Measurements from ENCODE around the gene NAA20. TPM values are rescaled to one million over a fixed set of nuclear protein-coding genes. Genes with fewer than 3 reads are reported as not detected.
A peak's percentile ranks its signal among the peaks of the same experiment; 100 is the strongest.

The NAA20 gene
- total and polyA plus RNA-seq, 2 of the 4 experiments (the other 2 are of a cell fraction), result 35.7 to 58.8 TPM

GRCh38 chr20:19973961-19974629, 43.1 kb upstream of the NAA20 start:
- Histone ChIP-seq H2BK15ac (ENCODE audit: low read depth, low read length) (peak overlapping the region; percentile 92; the same call in 2 of the 3 replicates), H2BK20ac (ENCODE audit: low read depth, low read length) (peak overlapping the region; percentile 75), H4K8ac (ENCODE audit: low read depth in 2 of 2, low read length in 2 of 2) (peak overlapping the region; percentile 18 to 85; a peak in 3 of 4 replicates), H3K9me3 (ENCODE audit: control insufficient read depth, insufficient read depth, low read length) (no peaks in the 10 kb centered on the region), H2AK5ac (ENCODE audit: low read depth, low read length) (peak overlapping the region; percentile 94), H3K9ac (ENCODE audit: low read depth, low read length) (peak overlapping the region; percentile 47), H2BK5ac (ENCODE audit: low read depth, low read length, poor library complexity, severe bottlenecking) (peak overlapping the region; percentile 94), H3K23ac (ENCODE audit: low read depth, low read length) (peak overlapping the region; percentile 93), H3K79me1 (ENCODE audit: low read depth in 1 of 2, low read length in 2 of 2) (peaks cover 11 to 65% of the 10 kb centered on the region in 2 experiments), H3K36me3 (ENCODE audit: control insufficient read depth, insufficient read depth, low read length) (peaks cover 24% of the 10 kb centered on the region), H3K9me1 (ENCODE audit: insufficient read depth, low read length) (peaks cover 23% of the 10 kb centered on the region), H2AFZ (replicated peaks; ENCODE audit: low read length, poor library complexity) (peak overlapping the region; percentile 69), H2BK120ac (ENCODE audit: low read depth, low read length) (peak overlapping the region; percentile 89), H4K20me1 (ENCODE audit: insufficient read depth, low read length) (peaks cover 45% of the 10 kb centered on the region), H3K18ac (ENCODE audit: low read depth, low read length) (peak overlapping the region; percentile 74), H3K27me3 (ENCODE audit: control insufficient read depth, insufficient read depth, low read length) (no peaks in the 10 kb centered on the region), H3K4me2 (ENCODE audit: low read depth, low read length) (peak overlapping the region; percentile 81), H4K5ac (ENCODE audit: low read depth, low read length) (peak overlapping the region; percentile 89), H3K56ac (ENCODE audit: extremely low read depth, insufficient read depth, low read length) (peak overlapping the region; percentile 79), H3K14ac (replicated peaks; ENCODE audit: low read depth, low read length) (peak overlapping the region; percentile 85), H3K4me1 (ENCODE audit: control insufficient read depth, insufficient read depth, low read length) (peaks cover 21% of the 10 kb centered on the region), H3K4me3 (ENCODE audit: insufficient read depth, low read depth, low read length) (peak overlapping the region; percentile 71; the same call in 1 of the 2 replicates), H2AK9ac (replicated peaks; ENCODE audit: low read depth, low read length, poor library complexity) (peak overlapping the region; percentile 38), H4K91ac (ENCODE audit: insufficient read depth, low read depth, low read length) (peak overlapping the region; percentile 83), H3K27ac (ENCODE audit: insufficient read depth, low read length) (peak overlapping the region; percentile 92), H3K4ac (ENCODE audit: low read depth, low read length) (peak overlapping the region; percentile 95)
- DNase-seq, result peak; percentile 81
- in situ Hi-C loops (cut with MboI; ENCODE audit: low sequenced_read_pairs) (loop anchor here (10.0 kb wide), 1 partner anchor 189 kb away; no protein-coding TSS in a partner anchor), dilution Hi-C loops (cut with HindIII; ENCODE audit: low sequenced_read_pairs, unreplicated experiment) (no loop called here), intact Hi-C loops (cut with micrococcal nuclease) (loop anchor here (1.0 to 10.0 kb wide), 3 partner anchors 85 to 189 kb away; no protein-coding TSS in a partner anchor)
- POLR2A ChIA-PET (ENCODE audit: unreplicated experiment), result no interaction called here
- 0 out of 2 replicates have a peak, but pooled peaks have one; percentile 7 for ATAC-seq (ENCODE audit: low read depth)
- no CpG with 5 or more reads among the region's 7 CpGs for WGBS, 2 experiments (ENCODE audit: extremely low coverage in 2 of 2, insufficient read length in 1 of 2)
- CTCF ChIA-PET, result interaction anchor here (0.8 to 1.0 kb wide), 2 partner anchors 69 to 146 kb away, joined by 3 to 5 read pairs; no protein-coding TSS in a partner anchor
- BruUV-seq (replicated peaks), result no TSS peak
- TF ChIP-seq FOS (IDR thresholded peaks at IDR 0.05; ENCODE audit: low read depth, low read length) (0 out of 2 replicates have a peak, but pooled peaks have one; percentile 72), MAFK (IDR thresholded peaks at IDR 0.05; ENCODE audit: low read depth, low read length) (peak; percentile 74), CTCF (conservative IDR thresholded peaks at IDR 0.05; ENCODE audit: low read depth, low read length) (no peak), CEBPB (IDR thresholded peaks at IDR 0.05; ENCODE audit: low read depth, low read length) (peak; percentile 95), USF2 (IDR thresholded peaks at IDR 0.05; ENCODE audit: low read depth, low read length) (no peak), SMC3 (IDR thresholded peaks at IDR 0.05; ENCODE audit: low read depth, low read length) (no peak; the same call in 1 of the 2 replicates), RAD21 (IDR thresholded peaks at IDR 0.05; ENCODE audit: low read length) (no peak), MAZ (IDR thresholded peaks at IDR 0.05; ENCODE audit: borderline replicate concordance, low read depth, low read length) (0 out of 2 replicates have a peak, but pooled peaks have one; percentile 11), NFE2L2 (IDR thresholded peaks at IDR 0.05; ENCODE audit: low read depth, low read length) (peak; percentile 59; the same call in 1 of the 2 replicates), MXI1 (IDR thresholded peaks at IDR 0.05; ENCODE audit: borderline replicate concordance, low read depth, low read length) (0 out of 2 replicates have a peak, but pooled peaks have one; percentile 31), CHD1 (IDR thresholded peaks at IDR 0.05; ENCODE audit: low read depth, low read length) (no peak), RFX5 (IDR thresholded peaks at IDR 0.05; ENCODE audit: low read depth, low read length) (peak; percentile 32; the same call in 1 of the 2 replicates)
- TF ChIP-seq, protein P1, sequence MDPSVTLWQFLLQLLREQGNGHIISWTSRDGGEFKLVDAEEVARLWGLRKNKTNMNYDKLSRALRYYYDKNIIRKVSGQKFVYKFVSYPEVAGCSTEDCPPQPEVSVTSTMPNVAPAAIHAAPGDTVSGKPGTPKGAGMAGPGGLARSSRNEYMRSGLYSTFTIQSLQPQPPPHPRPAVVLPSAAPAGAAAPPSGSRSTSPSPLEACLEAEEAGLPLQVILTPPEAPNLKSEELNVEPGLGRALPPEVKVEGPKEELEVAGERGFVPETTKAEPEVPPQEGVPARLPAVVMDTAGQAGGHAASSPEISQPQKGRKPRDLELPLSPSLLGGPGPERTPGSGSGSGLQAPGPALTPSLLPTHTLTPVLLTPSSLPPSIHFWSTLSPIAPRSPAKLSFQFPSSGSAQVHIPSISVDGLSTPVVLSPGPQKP (IDR thresholded peaks at IDR 0.05; ENCODE audit: borderline replicate concordance, low read depth, low read length), result no peak
